Cardiac fibroblast (primary cell): ENCODE results near the gene CAMK2D.

ENCODE experiments used
- DNase-seq, 2 donors: peaks; one replicate each; pipeline versions ENCODE4 v3.0.0 to v3.0.0-alpha.2; 2010; ENCODE audit warnings: low read depth in 2 of 2
- H3K4me3 ChIP-seq, 2 donors: replicated peaks in 1 of 2; 1 replicate in 1 of 2; 2 replicates in 1 of 2; pipeline ENCODE4 v1.5.1; 2011; ENCODE audit warnings: low read depth in 2 of 2, low read length in 2 of 2, mild to moderate bottlenecking in 2 of 2, moderate library complexity in 1 of 2
- CTCF ChIP-seq: IDR thresholded peaks from one replicate; pipeline ENCODE4 v1.5.1; 2011; ENCODE audit warnings: low read depth, mild to moderate bottlenecking, low read length, inconsistent platforms

The CAMK2D gene

GRCh38 chr4:113602646-113603228 lies 158.8 kb downstream of the CAMK2D start:
- H3K4me3 ChIP-seq: no peak overlapping the region
- TF ChIP-seq CTCF: no peak
- DNase-seq: no peak

GRCh38 chr4:113601636-113602035 lies 159.9 kb downstream of the CAMK2D start:
- TF ChIP-seq CTCF: no peak
- H3K4me3 ChIP-seq: no peak overlapping the region
- DNase-seq: no peak

- TF ChIP-seq CTCF: no peak
- DNase-seq: no peak
- no peak overlapping the region for H3K4me3 ChIP-seq
Measured at GRCh38 chr4:113596396-113596795, 165.1 kb downstream of the CAMK2D start.

- no peak overlapping the region for H3K4me3 ChIP-seq
- no peak for TF ChIP-seq CTCF
- DNase-seq: no peak
Measured at GRCh38 chr4:113594231-113594556, 167.3 kb downstream of the CAMK2D start.

- no peak for DNase-seq
- TF ChIP-seq CTCF: no peak
- no peak overlapping the region for H3K4me3 ChIP-seq
Measured at GRCh38 chr4:113593400-113594230, 167.9 kb downstream of the CAMK2D start.

- H3K4me3 ChIP-seq: no peak overlapping the region
- peak in 1 of 2 donors; percentile 65 for DNase-seq
- TF ChIP-seq CTCF: no peak
Measured at GRCh38 chr4:113591982-113592381, 169.6 kb downstream of the CAMK2D start.
